ENCODE results near the gene MAF.

DNA sequence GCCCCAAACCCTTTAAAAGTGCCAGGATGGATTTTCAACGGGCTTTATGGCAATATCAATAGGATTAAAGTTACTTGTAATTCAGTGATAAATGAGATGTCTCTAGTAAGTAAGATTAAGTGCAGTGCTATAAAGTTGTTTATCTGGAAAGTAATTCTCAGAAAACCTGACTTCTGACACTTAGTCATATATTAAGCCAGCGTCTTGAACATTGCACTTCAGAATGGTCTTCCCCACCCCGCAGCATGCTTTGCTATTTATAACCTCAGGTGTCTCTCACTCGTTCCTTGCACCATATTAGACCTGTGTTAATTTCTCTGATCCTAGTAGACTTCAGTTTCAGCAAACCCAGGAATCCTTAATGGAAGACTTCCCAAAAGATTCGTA lies 2.1 kb upstream of the MAF start:
- TF ChIP-seq SUZ12 (IDR thresholded peaks at IDR 0.05; ENCODE audit: extremely low read depth, insufficient read depth, insufficient read length) (no peak), YY1 (IDR thresholded peaks at IDR 0.05; ENCODE audit: insufficient read depth, insufficient read length) (no peak), ZNF274 (IDR thresholded peaks at IDR 0.05; ENCODE audit: low read depth, low read length) (no peak)

Measured in NT2/D1 (cell line).